Measurements from ENCODE around the gene LIMS1.

Gene LIMS1

GRCh38 chr2:108570416-108570815 is 36.1 kb downstream of the LIMS1 start:
- H3K36me3 ChIP-seq (ENCODE audit: control insufficient read depth in 2 of 2, insufficient read depth in 2 of 2, low read length in 2 of 2): no peaks in the 10 kb centered on the region
- no peak overlapping the region for H3K9ac ChIP-seq (ENCODE audit: low read length in 2 of 2)
- peaks cover 21% of the 10 kb centered on the region for H3K4me1 ChIP-seq (ENCODE audit: control insufficient read depth, insufficient read depth, low read length)
- peak overlapping the region; percentile 11 for H3K27ac ChIP-seq (ENCODE audit: low read length)
- no peaks in the 10 kb centered on the region for H3K9me3 ChIP-seq (ENCODE audit: control insufficient read depth in 2 of 2, low read length in 2 of 2)
- H3K27me3 ChIP-seq (ENCODE audit: control insufficient read depth in 1 of 2, insufficient read depth in 2 of 2, low read length in 2 of 2): no peaks in the 10 kb centered on the region
- no peak overlapping the region for H3K4me3 ChIP-seq (ENCODE audit: low read length in 2 of 2)

- H3K27ac ChIP-seq (ENCODE audit: low read length): no peak overlapping the region
- H3K4me3 ChIP-seq (ENCODE audit: low read length in 2 of 2): no peak overlapping the region
- H3K27me3 ChIP-seq (ENCODE audit: control insufficient read depth in 1 of 2, insufficient read depth in 2 of 2, low read length in 2 of 2): no peaks in the 10 kb centered on the region
- peaks cover 25% of the 10 kb centered on the region for H3K4me1 ChIP-seq (ENCODE audit: control insufficient read depth, insufficient read depth, low read length)
- H3K9me3 ChIP-seq (ENCODE audit: control insufficient read depth in 2 of 2, low read length in 2 of 2): no peaks in the 10 kb centered on the region
- H3K9ac ChIP-seq (ENCODE audit: low read length in 2 of 2): no peak overlapping the region
- no peaks in the 10 kb centered on the region for H3K36me3 ChIP-seq (ENCODE audit: control insufficient read depth in 2 of 2, insufficient read depth in 2 of 2, low read length in 2 of 2)
These were observed 37.0 kb downstream of the LIMS1 start for GRCh38 chr2:108571286-108571685.

GRCh38 chr2:108573061-108573460 is 38.8 kb downstream of the LIMS1 start:
- Histone ChIP-seq H3K4me3 (ENCODE audit: low read length in 2 of 2) (no peak overlapping the region), H3K9me3 (ENCODE audit: control insufficient read depth in 2 of 2, low read length in 2 of 2) (no peaks in the 10 kb centered on the region), H3K36me3 (ENCODE audit: control insufficient read depth in 2 of 2, insufficient read depth in 2 of 2, low read length in 2 of 2) (no peaks in the 10 kb centered on the region), H3K27me3 (ENCODE audit: control insufficient read depth in 1 of 2, insufficient read depth in 2 of 2, low read length in 2 of 2) (no peaks in the 10 kb centered on the region), H3K4me1 (ENCODE audit: control insufficient read depth, insufficient read depth, low read length) (peaks cover 25% of the 10 kb centered on the region), H3K9ac (ENCODE audit: low read length in 2 of 2) (no peak overlapping the region), H3K27ac (ENCODE audit: low read length) (no peak overlapping the region)

- Histone ChIP-seq H3K9me3 (ENCODE audit: control insufficient read depth in 2 of 2, low read length in 2 of 2) (no peaks in the 10 kb centered on the region), H3K4me1 (ENCODE audit: control insufficient read depth, insufficient read depth, low read length) (peaks cover 25% of the 10 kb centered on the region), H3K36me3 (ENCODE audit: control insufficient read depth in 2 of 2, insufficient read depth in 2 of 2, low read length in 2 of 2) (no peaks in the 10 kb centered on the region), H3K27me3 (ENCODE audit: control insufficient read depth in 1 of 2, insufficient read depth in 2 of 2, low read length in 2 of 2) (no peaks in the 10 kb centered on the region), H3K4me3 (ENCODE audit: low read length in 2 of 2) (no peak overlapping the region), H3K27ac (ENCODE audit: low read length) (no peak overlapping the region), H3K9ac (ENCODE audit: low read length in 2 of 2) (no peak overlapping the region)
These were observed 40.1 kb downstream of the LIMS1 start for GRCh38 chr2:108574332-108574731.

- Histone ChIP-seq H3K4me1 (ENCODE audit: control insufficient read depth, insufficient read depth, low read length) (peaks cover 34% of the 10 kb centered on the region), H3K9ac (ENCODE audit: low read length in 2 of 2) (no peak overlapping the region), H3K4me3 (ENCODE audit: low read length in 2 of 2) (no peak overlapping the region), H3K9me3 (ENCODE audit: control insufficient read depth in 2 of 2, low read length in 2 of 2) (no peaks in the 10 kb centered on the region), H3K36me3 (ENCODE audit: control insufficient read depth in 2 of 2, insufficient read depth in 2 of 2, low read length in 2 of 2) (no peaks in the 10 kb centered on the region), H3K27me3 (ENCODE audit: control insufficient read depth in 1 of 2, insufficient read depth in 2 of 2, low read length in 2 of 2) (no peaks in the 10 kb centered on the region), H3K27ac (ENCODE audit: low read length) (no peak overlapping the region)
These were observed 41.1 kb downstream of the LIMS1 start for GRCh38 chr2:108575132-108575966.

- peaks cover 35% of the 10 kb centered on the region for H3K4me1 ChIP-seq (ENCODE audit: control insufficient read depth, insufficient read depth, low read length)
- no peaks in the 10 kb centered on the region for H3K36me3 ChIP-seq (ENCODE audit: control insufficient read depth in 2 of 2, insufficient read depth in 2 of 2, low read length in 2 of 2)
- no peak overlapping the region for H3K4me3 ChIP-seq (ENCODE audit: low read length in 2 of 2)
- H3K27me3 ChIP-seq (ENCODE audit: control insufficient read depth in 1 of 2, insufficient read depth in 2 of 2, low read length in 2 of 2): no peaks in the 10 kb centered on the region
- H3K9ac ChIP-seq (ENCODE audit: low read length in 2 of 2): no peak overlapping the region
- no peaks in the 10 kb centered on the region for H3K9me3 ChIP-seq (ENCODE audit: control insufficient read depth in 2 of 2, low read length in 2 of 2)
- no peak overlapping the region for H3K27ac ChIP-seq (ENCODE audit: low read length)
These were observed 42.8 kb downstream of the LIMS1 start for GRCh38 chr2:108577099-108577498.

- Histone ChIP-seq H3K36me3 (ENCODE audit: control insufficient read depth in 2 of 2, insufficient read depth in 2 of 2, low read length in 2 of 2) (no peaks in the 10 kb centered on the region), H3K27ac (ENCODE audit: low read length) (no peak overlapping the region), H3K9me3 (ENCODE audit: control insufficient read depth in 2 of 2, low read length in 2 of 2) (no peaks in the 10 kb centered on the region), H3K27me3 (ENCODE audit: control insufficient read depth in 1 of 2, insufficient read depth in 2 of 2, low read length in 2 of 2) (no peaks in the 10 kb centered on the region), H3K4me3 (ENCODE audit: low read length in 2 of 2) (peak overlapping the region in 1 of 2 donors; percentile 22), H3K9ac (ENCODE audit: low read length in 2 of 2) (no peak overlapping the region), H3K4me1 (ENCODE audit: control insufficient read depth, insufficient read depth, low read length) (peaks cover 30% of the 10 kb centered on the region)
These were observed 45.4 kb downstream of the LIMS1 start for GRCh38 chr2:108579623-108580022.

GRCh38 chr2:108580050-108580449 is 45.8 kb downstream of the LIMS1 start:
- no peaks in the 10 kb centered on the region for H3K27me3 ChIP-seq (ENCODE audit: control insufficient read depth in 1 of 2, insufficient read depth in 2 of 2, low read length in 2 of 2)
- no peaks in the 10 kb centered on the region for H3K9me3 ChIP-seq (ENCODE audit: control insufficient read depth in 2 of 2, low read length in 2 of 2)
- H3K9ac ChIP-seq (ENCODE audit: low read length in 2 of 2): no peak overlapping the region
- H3K27ac ChIP-seq (ENCODE audit: low read length): no peak overlapping the region
- H3K4me3 ChIP-seq (ENCODE audit: low read length in 2 of 2): peak overlapping the region in 1 of 2 donors; percentile 22
- no peaks in the 10 kb centered on the region for H3K36me3 ChIP-seq (ENCODE audit: control insufficient read depth in 2 of 2, insufficient read depth in 2 of 2, low read length in 2 of 2)
- H3K4me1 ChIP-seq (ENCODE audit: control insufficient read depth, insufficient read depth, low read length): peaks cover 29% of the 10 kb centered on the region

- peak overlapping the region in 1 of 2 donors; percentile 29 for H3K4me3 ChIP-seq (ENCODE audit: low read length in 2 of 2)
- no peak overlapping the region for H3K27ac ChIP-seq (ENCODE audit: low read length)
- H3K4me1 ChIP-seq (ENCODE audit: control insufficient read depth, insufficient read depth, low read length): peaks cover 42% of the 10 kb centered on the region
- peak overlapping the region in 1 of 2 donors; percentile 36 for H3K9ac ChIP-seq (ENCODE audit: low read length in 2 of 2)
- no peaks in the 10 kb centered on the region for H3K36me3 ChIP-seq (ENCODE audit: control insufficient read depth in 2 of 2, insufficient read depth in 2 of 2, low read length in 2 of 2)
- H3K27me3 ChIP-seq (ENCODE audit: control insufficient read depth in 1 of 2, insufficient read depth in 2 of 2, low read length in 2 of 2): no peaks in the 10 kb centered on the region
- no peaks in the 10 kb centered on the region for H3K9me3 ChIP-seq (ENCODE audit: control insufficient read depth in 2 of 2, low read length in 2 of 2)
These were observed 49.7 kb downstream of the LIMS1 start for GRCh38 chr2:108583903-108584520.

GRCh38 chr2:108585436-108585835 is 51.2 kb downstream of the LIMS1 start:
- Histone ChIP-seq H3K9me3 (ENCODE audit: control insufficient read depth in 2 of 2, low read length in 2 of 2) (no peaks in the 10 kb centered on the region), H3K4me3 (ENCODE audit: low read length in 2 of 2) (no peak overlapping the region), H3K27ac (ENCODE audit: low read length) (no peak overlapping the region), H3K36me3 (ENCODE audit: control insufficient read depth in 2 of 2, insufficient read depth in 2 of 2, low read length in 2 of 2) (no peaks in the 10 kb centered on the region), H3K4me1 (ENCODE audit: control insufficient read depth, insufficient read depth, low read length) (peaks cover 32% of the 10 kb centered on the region), H3K27me3 (ENCODE audit: control insufficient read depth in 1 of 2, insufficient read depth in 2 of 2, low read length in 2 of 2) (no peaks in the 10 kb centered on the region), H3K9ac (ENCODE audit: low read length in 2 of 2) (no peak overlapping the region)

GRCh38 chr2:108586116-108586515 is 51.8 kb downstream of the LIMS1 start:
- Histone ChIP-seq H3K4me3 (ENCODE audit: low read length in 2 of 2) (no peak overlapping the region), H3K9me3 (ENCODE audit: control insufficient read depth in 2 of 2, low read length in 2 of 2) (no peaks in the 10 kb centered on the region), H3K27me3 (ENCODE audit: control insufficient read depth in 1 of 2, insufficient read depth in 2 of 2, low read length in 2 of 2) (no peaks in the 10 kb centered on the region), H3K27ac (ENCODE audit: low read length) (peak overlapping the region; percentile 75), H3K4me1 (ENCODE audit: control insufficient read depth, insufficient read depth, low read length) (peaks cover 25% of the 10 kb centered on the region), H3K9ac (ENCODE audit: low read length in 2 of 2) (no peak overlapping the region), H3K36me3 (ENCODE audit: control insufficient read depth in 2 of 2, insufficient read depth in 2 of 2, low read length in 2 of 2) (no peaks in the 10 kb centered on the region)
